Neural progenitor cell (in vitro differentiated cells): ENCODE data around the gene SEMA6D. TPM values are rescaled to one million over a fixed set of nuclear protein-coding genes. Genes with fewer than 3 reads are reported as not detected.
A peak's percentile ranks its signal among the peaks of the same experiment; 100 is the strongest.

Experiments used
- DNase-seq: peaks from one replicate; pipeline ENCODE4 v3.0.0-alpha.2; 2016; ENCODE audit warnings: low spot score
- H2AFZ ChIP-seq: fragments of 200-600 bp; sonication (generic); replicated peaks from 2 replicates; pipeline ENCODE4 v1.6.1; 2016; ENCODE audit warnings: antibody characterized with exemption
- H3F3A ChIP-seq: fragments of 200-600 bp; sonication (generic); 2 replicates; pipeline ENCODE4 v1.6.1; 2016; ENCODE audit warnings: antibody characterized with exemption, low read depth
- H3K27ac ChIP-seq: fragments of 200-600 bp; sonication (generic); 2 replicates; pipeline ENCODE4 v1.5.1; 2016; ENCODE audit warnings: mild to moderate bottlenecking
- H3K27me3 ChIP-seq: fragments of 200-600 bp; sonication (generic); 2 replicates; pipeline ENCODE4 v1.6.1; 2016; ENCODE audit warnings: mild to moderate bottlenecking, moderate library complexity
- H3K36me3 ChIP-seq: fragments of 200-600 bp; sonication (generic); 2 replicates; pipeline ENCODE4 v1.5.1; 2016
- H3K4me1 ChIP-seq: fragments of 200-600 bp; sonication (generic); 2 replicates; pipeline ENCODE4 v1.6.1; 2016; ENCODE audit warnings: mixed run types
- H3K4me2 ChIP-seq: fragments of 200-600 bp; sonication (generic); 2 replicates; pipeline ENCODE4 v1.6.1; 2016
- H3K4me3 ChIP-seq: fragments of 200-600 bp; sonication (generic); 2 replicates; pipeline ENCODE4 v1.5.1; 2016
- H3K79me2 ChIP-seq: fragments of 200-600 bp; sonication (generic); 2 replicates; pipeline ENCODE4 v1.6.1; 2016; ENCODE audit warnings: low read depth
- H3K9ac ChIP-seq: fragments of 200-600 bp; sonication (generic); 2 replicates; pipeline ENCODE4 v1.6.1; 2016
- H3K9me3 ChIP-seq: fragments of 200-600 bp; sonication (generic); 2 replicates; pipeline ENCODE4 v1.5.1; 2016; ENCODE audit warnings: low read depth
- H4K20me1 ChIP-seq: fragments of 200-600 bp; sonication (generic); 2 replicates; pipeline ENCODE4 v1.6.1; 2016; ENCODE audit warnings: low read depth
- H3K27ac Mint-ChIP-seq: 3 replicates; pipeline ENCODE4 v1.8.0; 2021; ENCODE audit warnings: mixed read lengths
- H3K27me3 Mint-ChIP-seq: 2 replicates; pipeline ENCODE4 v1.8.0; 2022; ENCODE audit warnings: low read depth, mild to moderate bottlenecking, inconsistent platforms, moderate library complexity, mixed read lengths; ENCODE audit not compliant: insufficient read depth
- H3K36me3 Mint-ChIP-seq: 3 replicates; pipeline ENCODE4 v1.8.0; 2021; ENCODE audit warnings: mixed read lengths
- H3K4me1 Mint-ChIP-seq: 3 replicates; pipeline ENCODE4 v1.8.0; 2021; ENCODE audit warnings: mixed read lengths
- H3K4me3 Mint-ChIP-seq: 3 replicates; pipeline ENCODE4 v1.8.0; 2021; ENCODE audit warnings: mild to moderate bottlenecking, moderate library complexity, mixed read lengths
- H3K9me3 Mint-ChIP-seq: 3 replicates; pipeline ENCODE4 v1.8.0; 2020; ENCODE audit warnings: mixed read lengths
- CTCF ChIP-seq: fragments of 200-600 bp; sonication (generic); IDR thresholded peaks from 2 replicates; pipeline ENCODE4 v1.5.1; 2017; ENCODE audit warnings: antibody characterized with exemption, mild to moderate bottlenecking
- EZH2 ChIP-seq: fragments of 200-600 bp; sonication (generic); IDR thresholded peaks from 2 replicates; pipeline ENCODE4 v1.6.1; 2017; ENCODE audit warnings: antibody characterized with exemption, mild to moderate bottlenecking, moderate library complexity
- EZH2phosphoT487 ChIP-seq: fragments of 200-600 bp; sonication (generic); IDR thresholded peaks from 2 replicates; pipeline ENCODE4 v1.6.1; 2017; ENCODE audit warnings: antibody characterized with exemption
- total RNA-seq: library from RNA; depleted of rRNA; stranded (reverse); fragments of >200 nt; gene quantifications from 2 replicates; pipeline ENCODE4 v1.2.3, GENCODE V29; 2015; ENCODE audit warnings: low replicate concordance

The SEMA6D gene
- total RNA-seq, 1 donor from 2014 or later: 23.5 TPM

DNA sequence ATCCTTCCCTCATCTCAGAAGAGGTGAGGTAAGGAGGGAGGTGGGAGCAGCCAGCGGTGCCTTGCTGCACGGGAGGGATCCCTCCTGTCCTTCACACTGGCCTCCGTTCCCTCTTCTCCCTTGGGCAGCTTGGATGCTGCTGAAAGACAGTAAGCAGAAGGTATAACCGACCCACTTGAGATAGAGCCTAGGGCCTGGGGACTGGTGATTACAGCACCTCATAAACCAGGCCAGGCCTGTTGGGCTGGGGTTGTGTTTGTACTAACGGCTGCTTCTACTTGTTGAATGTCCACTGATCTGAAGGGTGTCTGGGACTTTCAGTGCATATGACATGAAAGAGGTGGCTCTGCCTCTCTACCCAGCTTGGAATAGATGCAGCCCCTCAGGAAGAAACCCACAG, 25.0 kb downstream of the SEMA6D start:
- H3K27ac ChIP-seq: peak overlapping the region; percentile 68
- TF ChIP-seq EZH2phosphoT487: no peak
- TF ChIP-seq CTCF: no peak
- no peak for TF ChIP-seq EZH2
- no peaks in the 10 kb centered on the region for H3K9me3 ChIP-seq
- H2AFZ ChIP-seq: no peak overlapping the region
- peaks cover 7% of the 10 kb centered on the region for H3K79me2 ChIP-seq
- Mint-ChIP-seq H3K9me3 (no peaks in the 10 kb centered on the region), H3K4me3 (no peak overlapping the region), H3K36me3 (peaks cover 29% of the 10 kb centered on the region), H3K4me1 (peaks cover 27% of the 10 kb centered on the region), H3K27ac (no peak overlapping the region), H3K27me3 (no peaks in the 10 kb centered on the region)
- DNase-seq: peak; percentile 8
- peak overlapping the region; percentile 21 for H3K4me3 ChIP-seq
- peaks cover 30% of the 10 kb centered on the region for H3K4me1 ChIP-seq
- H3K36me3 ChIP-seq: no peaks in the 10 kb centered on the region
- peaks cover 19% of the 10 kb centered on the region for H3K27me3 ChIP-seq
- H3K4me2 ChIP-seq: peak overlapping the region; percentile 75
- H4K20me1 ChIP-seq: peaks cover 14% of the 10 kb centered on the region
- H3K9ac ChIP-seq: no peak overlapping the region
- peaks cover 28% of the 10 kb centered on the region for H3F3A ChIP-seq

- H3K4me1 ChIP-seq: peaks cover 28% of the 10 kb centered on the region
- no peaks in the 10 kb centered on the region for H3K27me3 Mint-ChIP-seq
- no peak overlapping the region for H3K9ac ChIP-seq
- DNase-seq: peak; percentile 56
- H3K4me3 ChIP-seq: peak overlapping the region; percentile 21
- H3K4me1 Mint-ChIP-seq: peaks cover 27% of the 10 kb centered on the region
- H3K4me3 Mint-ChIP-seq: no peak overlapping the region
- peaks cover 14% of the 10 kb centered on the region for H4K20me1 ChIP-seq
- no peak for TF ChIP-seq CTCF
- TF ChIP-seq EZH2: peak; percentile 42
- TF ChIP-seq EZH2phosphoT487: peak; percentile 49
- H3K36me3 ChIP-seq: no peaks in the 10 kb centered on the region
- H3K9me3 ChIP-seq: no peaks in the 10 kb centered on the region
- no peaks in the 10 kb centered on the region for H3K9me3 Mint-ChIP-seq
- peaks cover 29% of the 10 kb centered on the region for H3K36me3 Mint-ChIP-seq
- H2AFZ ChIP-seq: no peak overlapping the region
- peak overlapping the region; percentile 75 for H3K4me2 ChIP-seq
- peaks cover 3% of the 10 kb centered on the region for H3K79me2 ChIP-seq
- H3K27ac Mint-ChIP-seq: no peak overlapping the region
- H3F3A ChIP-seq: peaks cover 28% of the 10 kb centered on the region
- peaks cover 19% of the 10 kb centered on the region for H3K27me3 ChIP-seq
- H3K27ac ChIP-seq: peak overlapping the region; percentile 68
Observed at GRCh38 chr15:47742742-47743141, 25.4 kb downstream of the SEMA6D start.

DNA sequence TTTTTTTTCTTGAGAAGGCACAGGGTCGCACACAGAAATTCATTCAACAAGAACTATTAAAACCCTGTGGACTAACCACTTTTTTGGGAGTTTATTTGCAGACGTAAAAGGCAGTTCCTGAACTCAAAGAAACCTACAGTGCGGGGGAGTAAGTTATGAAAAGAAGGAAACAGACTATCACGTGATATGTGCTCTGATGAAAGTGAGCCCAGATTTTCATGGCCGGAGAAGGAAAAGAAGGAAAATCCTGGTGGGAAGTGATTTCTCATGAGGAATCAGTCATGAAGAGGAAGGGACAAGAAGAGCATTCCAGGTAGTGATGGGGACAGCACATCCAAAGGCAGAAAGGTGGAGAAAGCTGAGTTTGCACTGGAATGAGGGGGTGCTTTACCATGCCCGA, 26.1 kb downstream of the SEMA6D start:
- H3K36me3 Mint-ChIP-seq: peaks cover 29% of the 10 kb centered on the region
- Histone ChIP-seq H3K79me2 (peaks cover 3% of the 10 kb centered on the region), H3K36me3 (no peaks in the 10 kb centered on the region), H3K27ac (no peak overlapping the region), H3K9ac (no peak overlapping the region), H4K20me1 (peaks cover 14% of the 10 kb centered on the region), H3K9me3 (no peaks in the 10 kb centered on the region), H3K4me2 (peak overlapping the region; percentile 75), H3K4me1 (peaks cover 28% of the 10 kb centered on the region), H3K27me3 (peaks cover 19% of the 10 kb centered on the region), H3F3A (peaks cover 28% of the 10 kb centered on the region), H2AFZ (no peak overlapping the region), H3K4me3 (no peak overlapping the region)
- no peak for DNase-seq
- peaks cover 27% of the 10 kb centered on the region for H3K4me1 Mint-ChIP-seq
- H3K27me3 Mint-ChIP-seq: no peaks in the 10 kb centered on the region
- TF ChIP-seq EZH2 (no peak), EZH2phosphoT487 (no peak), CTCF (no peak)
- H3K27ac Mint-ChIP-seq: no peak overlapping the region
- no peaks in the 10 kb centered on the region for H3K9me3 Mint-ChIP-seq
- no peak overlapping the region for H3K4me3 Mint-ChIP-seq
